GM21390 (cell line): ENCODE results near the gene SELENOI.
"Not testable (repeated sequence)": the region's sequence is repeated elsewhere in the genome, so short reads cannot be mapped to it uniquely, and the experiment has no call there.

Experiments used
- ATAC-seq: cut with Tn5 transposase; IDR thresholded peaks from one replicate; pipeline ENCODE4 v1.9.1; 2021; ENCODE audit not compliant: unreplicated experiment

Gene SELENOI

GRCh38 chr2:26356111-26356510 lies 10.2 kb downstream of the SELENOI start:
- no peak for ATAC-seq

- ATAC-seq: no peak
Observed at GRCh38 chr2:26356771-26357170, 10.8 kb downstream of the SELENOI start.

GRCh38 chr2:26359886-26360473 lies 14.0 kb downstream of the SELENOI start:
- ATAC-seq: no peak

GRCh38 chr2:26363323-26363722 lies 17.4 kb downstream of the SELENOI start:
- ATAC-seq: no peak

GRCh38 chr2:26363958-26364357 lies 18.0 kb downstream of the SELENOI start:
- ATAC-seq: no peak

- ATAC-seq: no peak
Observed at GRCh38 chr2:26364669-26365068, 18.7 kb downstream of the SELENOI start.

GRCh38 chr2:26366957-26367356 lies 21.0 kb downstream of the SELENOI start:
- ATAC-seq: no peak

- ATAC-seq: not testable (repeated sequence)
Observed at GRCh38 chr2:26369664-26370063, 23.7 kb downstream of the SELENOI start.

GRCh38 chr2:26370909-26371308 lies 25.0 kb downstream of the SELENOI start:
- not testable (repeated sequence) for ATAC-seq

GRCh38 chr2:26376799-26377198 lies 30.9 kb downstream of the SELENOI start:
- no peak for ATAC-seq

- no peak for ATAC-seq
Observed at GRCh38 chr2:26380281-26380680, 34.3 kb downstream of the SELENOI start.

- ATAC-seq: no peak
Observed at GRCh38 chr2:26382564-26382963, 36.6 kb downstream of the SELENOI start.

- ATAC-seq: no peak
Observed at GRCh38 chr2:26384183-26384582, 38.2 kb downstream of the SELENOI start.

GRCh38 chr2:26384597-26384996 lies 38.7 kb downstream of the SELENOI start:
- no peak for ATAC-seq

GRCh38 chr2:26387189-26387588 lies 41.2 kb downstream of the SELENOI start:
- ATAC-seq: no peak

GRCh38 chr2:26394694-26395093 lies 48.8 kb downstream of the SELENOI start:
- ATAC-seq: no peak

GRCh38 chr2:26395394-26395793 lies 49.5 kb downstream of the SELENOI start:
- no peak for ATAC-seq

GRCh38 chr2:26396734-26397298 lies 50.9 kb downstream of the SELENOI start:
- ATAC-seq: no peak

GRCh38 chr2:26399771-26400376 lies 53.9 kb downstream of the SELENOI start:
- ATAC-seq: no peak

- no peak for ATAC-seq
Observed at GRCh38 chr2:26400723-26401122, 54.8 kb downstream of the SELENOI start.

GRCh38 chr2:26401739-26402541 lies 56.0 kb downstream of the SELENOI start, which contains the start of gene DRC1:
DRC1 (plus strand) TSS chr2:26401920; CDS start chr2:26401990, 70 bp downstream.
- no peak for ATAC-seq

- no peak for ATAC-seq
Observed at GRCh38 chr2:26407526-26407925, 61.6 kb downstream of the SELENOI start.
